Cortex of kidney (tissue), 1 donor: Measurements from ENCODE around the gene CCR9.

Experiments
- DNase-seq: peaks from one replicate; lab custom pipeline; 2025; lab: John Stamatoyannopoulos, UW

Gene CCR9

GRCh38 chr3:45873036-45873435 lies 13.3 kb upstream of the CCR9 start:
- DNase-seq: no peak

GRCh38 chr3:45873638-45874037 lies 12.7 kb upstream of the CCR9 start:
- DNase-seq: no peak

- no peak for DNase-seq
Measured at GRCh38 chr3:45874677-45875346, 11.5 kb upstream of the CCR9 start.

- DNase-seq: no peak
Measured at GRCh38 chr3:45878124-45878523, 8.2 kb upstream of the CCR9 start.

GRCh38 chr3:45880725-45881077 lies 5.6 kb upstream of the CCR9 start:
- DNase-seq: no peak

- no peak for DNase-seq
Measured at GRCh38 chr3:45881078-45882022, 5.0 kb upstream of the CCR9 start.

GRCh38 chr3:45884368-45885201 lies 1.8 kb upstream of the CCR9 start:
- DNase-seq: no peak

- no peak for DNase-seq
Measured at GRCh38 chr3:45887285-45887684, 942 bp downstream of the CCR9 start.

GRCh38 chr3:45887759-45888511 lies 1.6 kb downstream of the CCR9 start:
- DNase-seq: no peak

GRCh38 chr3:45889337-45889736 lies 3.0 kb downstream of the CCR9 start:
- no peak for DNase-seq

- DNase-seq: no peak
Measured at GRCh38 chr3:45890405-45890804, 4.1 kb downstream of the CCR9 start.

- no peak for DNase-seq
Measured at GRCh38 chr3:45892161-45892560, 5.8 kb downstream of the CCR9 start.

GRCh38 chr3:45894015-45894414 lies 7.7 kb downstream of the CCR9 start:
- DNase-seq: no peak

- DNase-seq: no peak
Measured at GRCh38 chr3:45895686-45896468, 9.5 kb downstream of the CCR9 start.

GRCh38 chr3:45896956-45897355 lies 10.6 kb downstream of the CCR9 start:
- no peak for DNase-seq

GRCh38 chr3:45904931-45905330 lies 18.6 kb downstream of the CCR9 start:
- DNase-seq: no peak

GRCh38 chr3:45905755-45906154 lies 19.4 kb downstream of the CCR9 start:
- DNase-seq: no peak

GRCh38 chr3:45906681-45907407 lies 20.5 kb downstream of the CCR9 start:
- no peak for DNase-seq

GRCh38 chr3:45907769-45908705 lies 21.7 kb downstream of the CCR9 start:
- DNase-seq: no peak
